ENCODE data around the gene MYOCD.
"Not testable (repeated sequence)": the region's sequence is repeated elsewhere in the genome, so short reads cannot be mapped to it uniquely, and the experiment has no call there.

The MYOCD gene

GRCh38 chr17:12665263-12666210 lies at the start of gene MYOCD:
MYOCD (plus strand) TSS chr17:12665890; CDS start chr17:12666189, 299 bp downstream.
- no peak for DNase-seq (ENCODE audit: low read depth)

- DNase-seq (ENCODE audit: low read depth) = no peak
These were observed 49.5 kb upstream of the MYOCD start for GRCh38 chr17:12616161-12616560.

GRCh38 chr17:12618557-12618956 lies 47.1 kb upstream of the MYOCD start:
- no peak for DNase-seq (ENCODE audit: low read depth)

GRCh38 chr17:12619459-12620199 lies 46.1 kb upstream of the MYOCD start:
- DNase-seq (ENCODE audit: low read depth) = no peak

- DNase-seq (ENCODE audit: low read depth) = no peak
These were observed 45.4 kb upstream of the MYOCD start for GRCh38 chr17:12620200-12620720.

- DNase-seq (ENCODE audit: low read depth) = no peak
These were observed 43.0 kb upstream of the MYOCD start for GRCh38 chr17:12622726-12623125.

GRCh38 chr17:12623220-12623848 lies 42.4 kb upstream of the MYOCD start:
- DNase-seq (ENCODE audit: low read depth) = no peak

- no peak for DNase-seq (ENCODE audit: low read depth)
These were observed 41.5 kb upstream of the MYOCD start for GRCh38 chr17:12624211-12624610.

GRCh38 chr17:12625092-12625491 lies 40.6 kb upstream of the MYOCD start:
- no peak for DNase-seq (ENCODE audit: low read depth)

GRCh38 chr17:12627177-12627629 lies 38.5 kb upstream of the MYOCD start:
- DNase-seq (ENCODE audit: low read depth) = no peak

- DNase-seq (ENCODE audit: low read depth) = no peak
These were observed 37.8 kb upstream of the MYOCD start for GRCh38 chr17:12627781-12628451.

GRCh38 chr17:12631076-12631475 lies 34.6 kb upstream of the MYOCD start:
- no peak for DNase-seq (ENCODE audit: low read depth)

- DNase-seq (ENCODE audit: low read depth) = no peak
These were observed 32.9 kb upstream of the MYOCD start for GRCh38 chr17:12632785-12633184.

GRCh38 chr17:12634789-12635414 lies 30.8 kb upstream of the MYOCD start:
- DNase-seq (ENCODE audit: low read depth) = no peak

GRCh38 chr17:12635996-12636395 lies 29.7 kb upstream of the MYOCD start:
- DNase-seq (ENCODE audit: low read depth) = not testable (repeated sequence)

GRCh38 chr17:12637015-12637414 lies 28.7 kb upstream of the MYOCD start:
- no peak for DNase-seq (ENCODE audit: low read depth)

- no peak for DNase-seq (ENCODE audit: low read depth)
These were observed 27.7 kb upstream of the MYOCD start for GRCh38 chr17:12637745-12638651.

- DNase-seq (ENCODE audit: low read depth) = no peak
These were observed 25.3 kb upstream of the MYOCD start for GRCh38 chr17:12640364-12640763.

GRCh38 chr17:12641084-12641483 lies 24.6 kb upstream of the MYOCD start:
- DNase-seq (ENCODE audit: low read depth) = no peak

GRCh38 chr17:12642034-12642433 lies 23.7 kb upstream of the MYOCD start:
- DNase-seq (ENCODE audit: low read depth) = no peak
